Measurements from ENCODE around the gene GRB10.

Gene GRB10

GRCh38 chr7:50672045-50672444, 110.7 kb downstream of the GRB10 start:
- Mint-ChIP-seq H3K36me3 (no peaks in the 10 kb centered on the region), H3K9me3 (no peaks in the 10 kb centered on the region), H3K4me3 (no peak overlapping the region), H3K27ac (no peak overlapping the region), H3K4me1 (no peaks in the 10 kb centered on the region), H3K27me3 (peaks cover 15% of the 10 kb centered on the region)
- no peak for DNase-seq (ENCODE audit: low spot score in 2 of 2)
- ATAC-seq (ENCODE audit: low read depth), result no peak

GRCh38 chr7:50671386-50671785, 111.3 kb downstream of the GRB10 start:
- H3K27me3 Mint-ChIP-seq, result peaks cover 16% of the 10 kb centered on the region
- H3K9me3 Mint-ChIP-seq, result no peaks in the 10 kb centered on the region
- ATAC-seq (ENCODE audit: low read depth), result no peak
- no peak for DNase-seq (ENCODE audit: low spot score in 2 of 2)
- no peaks in the 10 kb centered on the region for H3K4me1 Mint-ChIP-seq
- no peak overlapping the region for H3K4me3 Mint-ChIP-seq
- H3K36me3 Mint-ChIP-seq, result no peaks in the 10 kb centered on the region
- H3K27ac Mint-ChIP-seq, result no peak overlapping the region

- Mint-ChIP-seq H3K36me3 (no peaks in the 10 kb centered on the region), H3K9me3 (no peaks in the 10 kb centered on the region), H3K27ac (no peak overlapping the region), H3K4me3 (no peak overlapping the region), H3K4me1 (peaks cover 3% of the 10 kb centered on the region), H3K27me3 (peaks cover 21% of the 10 kb centered on the region)
- ATAC-seq (ENCODE audit: low read depth) (no peak), DNase-seq (ENCODE audit: low spot score in 2 of 2) (no peak)
Measured at GRCh38 chr7:50669890-50670289, 112.8 kb downstream of the GRB10 start.

- ATAC-seq (ENCODE audit: low read depth) (no peak), DNase-seq (ENCODE audit: low spot score in 2 of 2) (no peak)
- Mint-ChIP-seq H3K4me1 (peaks cover 7% of the 10 kb centered on the region), H3K9me3 (no peaks in the 10 kb centered on the region), H3K27ac (no peak overlapping the region), H3K4me3 (no peak overlapping the region), H3K36me3 (no peaks in the 10 kb centered on the region), H3K27me3 (peaks cover 16% of the 10 kb centered on the region)
Measured at GRCh38 chr7:50667789-50668226, 114.9 kb downstream of the GRB10 start.

- H3K27ac Mint-ChIP-seq, result no peak overlapping the region
- no peaks in the 10 kb centered on the region for H3K9me3 Mint-ChIP-seq
- no peak overlapping the region for H3K4me3 Mint-ChIP-seq
- peaks cover 12% of the 10 kb centered on the region for H3K4me1 Mint-ChIP-seq
- ATAC-seq (ENCODE audit: low read depth), result no peak
- DNase-seq (ENCODE audit: low spot score in 2 of 2), result no peak
- H3K27me3 Mint-ChIP-seq, result peaks cover 16% of the 10 kb centered on the region
- no peaks in the 10 kb centered on the region for H3K36me3 Mint-ChIP-seq
Measured at GRCh38 chr7:50667338-50667737, 115.4 kb downstream of the GRB10 start.

- H3K4me3 Mint-ChIP-seq, result no peak overlapping the region
- H3K9me3 Mint-ChIP-seq, result no peaks in the 10 kb centered on the region
- ATAC-seq (ENCODE audit: low read depth) (no peak), DNase-seq (ENCODE audit: low spot score in 2 of 2) (no peak)
- H3K27ac Mint-ChIP-seq, result no peak overlapping the region
- no peaks in the 10 kb centered on the region for H3K36me3 Mint-ChIP-seq
- H3K27me3 Mint-ChIP-seq, result peaks cover 12% of the 10 kb centered on the region
- peaks cover 20% of the 10 kb centered on the region for H3K4me1 Mint-ChIP-seq
Measured at GRCh38 chr7:50666124-50666496, 116.6 kb downstream of the GRB10 start.

GRCh38 chr7:50665403-50666123, 117.1 kb downstream of the GRB10 start:
- no peaks in the 10 kb centered on the region for H3K9me3 Mint-ChIP-seq
- no peak overlapping the region for H3K27ac Mint-ChIP-seq
- H3K4me1 Mint-ChIP-seq, result peaks cover 25% of the 10 kb centered on the region
- H3K4me3 Mint-ChIP-seq, result peak overlapping the region; percentile 44
- H3K36me3 Mint-ChIP-seq, result no peaks in the 10 kb centered on the region
- ATAC-seq (ENCODE audit: low read depth), result peak; percentile 22
- peaks cover 12% of the 10 kb centered on the region for H3K27me3 Mint-ChIP-seq
- DNase-seq (ENCODE audit: low spot score in 2 of 2), result no peak

GRCh38 chr7:50664937-50665336, 117.8 kb downstream of the GRB10 start:
- H3K27ac Mint-ChIP-seq, result no peak overlapping the region
- no peak overlapping the region for H3K4me3 Mint-ChIP-seq
- ATAC-seq (ENCODE audit: low read depth) (no peak), DNase-seq (ENCODE audit: low spot score in 2 of 2) (no peak)
- peaks cover 12% of the 10 kb centered on the region for H3K27me3 Mint-ChIP-seq
- H3K4me1 Mint-ChIP-seq, result peaks cover 31% of the 10 kb centered on the region
- H3K9me3 Mint-ChIP-seq, result no peaks in the 10 kb centered on the region
- H3K36me3 Mint-ChIP-seq, result no peaks in the 10 kb centered on the region

GRCh38 chr7:50664461-50664922, 118.2 kb downstream of the GRB10 start:
- H3K27me3 Mint-ChIP-seq, result peaks cover 12% of the 10 kb centered on the region
- no peaks in the 10 kb centered on the region for H3K9me3 Mint-ChIP-seq
- no peak overlapping the region for H3K4me3 Mint-ChIP-seq
- no peaks in the 10 kb centered on the region for H3K36me3 Mint-ChIP-seq
- H3K4me1 Mint-ChIP-seq, result peaks cover 35% of the 10 kb centered on the region
- H3K27ac Mint-ChIP-seq, result no peak overlapping the region
- ATAC-seq (ENCODE audit: low read depth) (no peak), DNase-seq (ENCODE audit: low spot score in 2 of 2) (no peak)

- no peak overlapping the region for H3K4me3 Mint-ChIP-seq
- H3K27ac Mint-ChIP-seq, result no peak overlapping the region
- no peak for ATAC-seq (ENCODE audit: low read depth)
- peaks cover 37% of the 10 kb centered on the region for H3K4me1 Mint-ChIP-seq
- no peaks in the 10 kb centered on the region for H3K36me3 Mint-ChIP-seq
- no peak for DNase-seq (ENCODE audit: low spot score in 2 of 2)
- H3K27me3 Mint-ChIP-seq, result peaks cover 11% of the 10 kb centered on the region
- H3K9me3 Mint-ChIP-seq, result no peaks in the 10 kb centered on the region
Measured at GRCh38 chr7:50663396-50664102, 119.1 kb downstream of the GRB10 start.

- Mint-ChIP-seq H3K4me3 (no peak overlapping the region), H3K36me3 (no peaks in the 10 kb centered on the region)
Measured at GRCh38 chr7:50662996-50663395, 119.7 kb downstream of the GRB10 start.

GRCh38 chr7:50662041-50662694, 120.5 kb downstream of the GRB10 start:
- DNase-seq (ENCODE audit: low spot score in 2 of 2), result no peak
- peak overlapping the region; percentile 60 for H3K4me3 Mint-ChIP-seq
- H3K36me3 Mint-ChIP-seq, result no peaks in the 10 kb centered on the region
- no peak for ATAC-seq (ENCODE audit: low read depth)
- peaks cover 8% of the 10 kb centered on the region for H3K27me3 Mint-ChIP-seq
- no peak overlapping the region for H3K27ac Mint-ChIP-seq
- peaks cover 40% of the 10 kb centered on the region for H3K4me1 Mint-ChIP-seq
- H3K9me3 Mint-ChIP-seq, result no peaks in the 10 kb centered on the region

More at GRCh38 chr7:50662996-50663395, 119.7 kb downstream of the GRB10 start:
- H3K27me3 Mint-ChIP-seq, result peaks cover 10% of the 10 kb centered on the region
- H3K4me1 Mint-ChIP-seq, result peaks cover 37% of the 10 kb centered on the region
- no peak for ATAC-seq (ENCODE audit: low read depth)
- no peak overlapping the region for H3K27ac Mint-ChIP-seq
- DNase-seq (ENCODE audit: low spot score in 2 of 2), result no peak
- no peaks in the 10 kb centered on the region for H3K9me3 Mint-ChIP-seq

- Mint-ChIP-seq H3K27me3 (peaks cover 6% of the 10 kb centered on the region), H3K9me3 (no peaks in the 10 kb centered on the region), H3K4me1 (peaks cover 47% of the 10 kb centered on the region), H3K4me3 (peak overlapping the region; percentile 60), H3K27ac (peak overlapping the region; percentile 28), H3K36me3 (no peaks in the 10 kb centered on the region)
- DNase-seq (ENCODE audit: low spot score in 2 of 2) (peak in 1 of 2 donors; percentile 19), ATAC-seq (ENCODE audit: low read depth) (peak; percentile 60)
Measured at GRCh38 chr7:50661345-50662040, 121.2 kb downstream of the GRB10 start.

- H3K36me3 Mint-ChIP-seq, result no peaks in the 10 kb centered on the region
- peaks cover 3% of the 10 kb centered on the region for H3K27me3 Mint-ChIP-seq
- no peaks in the 10 kb centered on the region for H3K9me3 Mint-ChIP-seq
- ATAC-seq (ENCODE audit: low read depth) (no peak), DNase-seq (ENCODE audit: low spot score in 2 of 2) (no peak)
- peaks cover 49% of the 10 kb centered on the region for H3K4me1 Mint-ChIP-seq
- peak overlapping the region; percentile 52 for H3K27ac Mint-ChIP-seq
- H3K4me3 Mint-ChIP-seq, result peak overlapping the region; percentile 19
Measured at GRCh38 chr7:50660830-50661175, 121.9 kb downstream of the GRB10 start.
